Progenitor cell of endocrine pancreas (in vitro differentiated cells): Measurements from ENCODE around the gene PTGFRN. TPM values are rescaled to one million over a fixed set of nuclear protein-coding genes. Genes with fewer than 3 reads are reported as not detected.

Experiments used
- DNase-seq: peaks from one replicate; pipeline ENCODE4 v3.0.0; 2021; ENCODE audit warnings: low spot score; ENCODE audit not compliant: unreplicated experiment
- H3K27ac Mint-ChIP-seq: 2 replicates; pipeline ENCODE4 v1.8.0; 2021; ENCODE audit warnings: mild to moderate bottlenecking, moderate library complexity, mixed read lengths
- H3K27me3 Mint-ChIP-seq: 2 replicates; pipeline ENCODE4 v1.8.0; 2021; ENCODE audit warnings: mixed read lengths
- H3K36me3 Mint-ChIP-seq: 2 replicates; pipeline ENCODE4 v1.8.0; 2022; ENCODE audit warnings: mixed read lengths; ENCODE audit not compliant: insufficient read depth
- H3K4me1 Mint-ChIP-seq: 2 replicates; pipeline ENCODE4 v1.8.0; 2021; ENCODE audit warnings: low read depth, mixed read lengths
- H3K4me3 Mint-ChIP-seq: 2 replicates; pipeline ENCODE4 v1.8.0; 2021; ENCODE audit warnings: low read depth, mild to moderate bottlenecking, moderate library complexity, mixed read lengths
- H3K9me3 Mint-ChIP-seq: 2 replicates; pipeline ENCODE4 v1.8.0; 2021; ENCODE audit warnings: low read depth, mixed read lengths
- total RNA-seq: library from RNA; stranded (reverse); gene quantifications from 2 replicates; pipeline ENCODE4 v1.2.1, GENCODE V29; 2021
- TF ChIP-seq, protein P1 (sequence below): fragments of 200-600 bp; sonication (generic); IDR thresholded peaks from one replicate; pipeline ENCODE4 v1.5.0; 2021; ENCODE audit warnings: antibody characterized with exemption, mild to moderate bottlenecking; ENCODE audit not compliant: unreplicated experiment

The PTGFRN gene
- total RNA-seq, 1 donor from 2014 or later, result 42.9 TPM

DNA sequence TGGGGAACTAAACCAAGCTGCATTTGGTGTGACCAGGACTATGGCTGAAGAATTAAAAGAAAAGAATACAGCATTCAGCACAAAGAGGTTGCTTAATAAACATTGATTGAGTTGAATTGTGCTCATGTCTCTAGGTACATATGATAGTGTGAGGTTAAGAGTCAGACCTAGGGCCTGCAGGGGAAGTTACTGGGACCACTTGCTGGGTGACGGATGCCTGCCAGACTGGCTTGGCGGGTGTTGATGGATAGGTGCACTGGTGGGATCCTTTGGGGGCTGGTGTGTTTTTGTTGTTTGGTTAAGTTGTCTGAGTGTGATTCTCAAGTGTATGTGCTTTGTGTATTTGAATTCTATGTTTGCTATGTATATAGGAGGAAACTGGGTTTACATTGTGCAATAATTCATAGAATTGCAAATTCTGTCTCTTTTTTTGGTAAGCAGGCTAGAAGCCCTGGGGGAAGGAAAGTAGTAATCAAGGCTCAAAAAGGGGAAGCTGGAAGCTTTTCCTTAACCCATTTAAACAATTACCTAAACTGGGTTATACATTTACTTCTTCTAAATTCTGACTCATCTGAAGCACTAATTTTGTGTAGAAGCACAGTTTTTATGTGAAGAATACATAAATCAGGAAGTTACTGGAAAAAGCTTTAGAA lies 93.6 kb downstream of the PTGFRN start:
- Mint-ChIP-seq H3K36me3 (no peaks in the 10 kb centered on the region), H3K27me3 (peaks cover 5% of the 10 kb centered on the region), H3K4me3 (no peak overlapping the region), H3K9me3 (no peaks in the 10 kb centered on the region), H3K4me1 (peaks cover 9% of the 10 kb centered on the region), H3K27ac (peak overlapping the region; percentile 19)
- TF ChIP-seq, protein P1, sequence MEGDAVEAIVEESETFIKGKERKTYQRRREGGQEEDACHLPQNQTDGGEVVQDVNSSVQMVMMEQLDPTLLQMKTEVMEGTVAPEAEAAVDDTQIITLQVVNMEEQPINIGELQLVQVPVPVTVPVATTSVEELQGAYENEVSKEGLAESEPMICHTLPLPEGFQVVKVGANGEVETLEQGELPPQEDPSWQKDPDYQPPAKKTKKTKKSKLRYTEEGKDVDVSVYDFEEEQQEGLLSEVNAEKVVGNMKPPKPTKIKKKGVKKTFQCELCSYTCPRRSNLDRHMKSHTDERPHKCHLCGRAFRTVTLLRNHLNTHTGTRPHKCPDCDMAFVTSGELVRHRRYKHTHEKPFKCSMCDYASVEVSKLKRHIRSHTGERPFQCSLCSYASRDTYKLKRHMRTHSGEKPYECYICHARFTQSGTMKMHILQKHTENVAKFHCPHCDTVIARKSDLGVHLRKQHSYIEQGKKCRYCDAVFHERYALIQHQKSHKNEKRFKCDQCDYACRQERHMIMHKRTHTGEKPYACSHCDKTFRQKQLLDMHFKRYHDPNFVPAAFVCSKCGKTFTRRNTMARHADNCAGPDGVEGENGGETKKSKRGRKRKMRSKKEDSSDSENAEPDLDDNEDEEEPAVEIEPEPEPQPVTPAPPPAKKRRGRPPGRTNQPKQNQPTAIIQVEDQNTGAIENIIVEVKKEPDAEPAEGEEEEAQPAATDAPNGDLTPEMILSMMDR, result no peak
- DNase-seq, result no peak

DNA sequence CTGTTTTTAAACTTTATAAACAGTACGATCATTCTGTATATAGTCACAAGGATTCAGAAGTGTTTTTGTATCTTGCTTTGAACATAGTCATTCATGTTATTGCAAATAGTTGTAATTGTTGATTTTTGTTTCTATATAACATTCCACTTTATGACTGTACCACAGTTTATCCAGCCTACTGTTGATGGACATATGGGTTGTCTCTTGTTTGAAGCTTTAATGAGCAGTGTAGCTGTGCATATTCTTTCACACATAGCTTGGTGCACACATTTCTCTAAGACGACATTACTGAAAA lies 98.0 kb downstream of the PTGFRN start:
- H3K27ac Mint-ChIP-seq, result no peak overlapping the region
- H3K4me1 Mint-ChIP-seq, result peaks cover 9% of the 10 kb centered on the region
- no peak for DNase-seq
- H3K4me3 Mint-ChIP-seq, result no peak overlapping the region
- H3K27me3 Mint-ChIP-seq, result peaks cover 5% of the 10 kb centered on the region
- no peaks in the 10 kb centered on the region for H3K36me3 Mint-ChIP-seq
- H3K9me3 Mint-ChIP-seq, result no peaks in the 10 kb centered on the region
- TF ChIP-seq, protein P1, result no peak

DNA sequence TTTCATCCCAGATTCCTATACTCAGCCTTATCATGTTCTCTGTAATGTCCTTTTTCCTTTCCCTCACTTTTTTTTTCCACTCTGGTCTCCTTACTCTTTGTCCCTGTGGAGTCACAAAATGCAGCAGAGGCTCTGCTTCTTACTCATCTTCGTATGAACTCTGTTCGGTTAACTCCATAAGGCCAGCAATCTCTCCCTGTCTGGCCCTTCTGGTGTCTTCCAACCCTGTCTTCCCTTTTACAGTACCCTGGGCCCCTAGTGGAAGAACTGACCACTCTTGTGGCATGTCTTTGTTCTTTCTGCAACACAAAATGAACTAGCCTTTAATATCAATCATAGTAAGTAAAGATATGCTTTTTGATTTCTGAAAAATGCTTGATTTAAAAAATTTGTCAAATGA lies 98.9 kb downstream of the PTGFRN start:
- Mint-ChIP-seq H3K4me3 (no peak overlapping the region), H3K9me3 (no peaks in the 10 kb centered on the region), H3K36me3 (no peaks in the 10 kb centered on the region), H3K4me1 (peaks cover 8% of the 10 kb centered on the region), H3K27ac (no peak overlapping the region), H3K27me3 (peaks cover 5% of the 10 kb centered on the region)
- DNase-seq, result no peak
- TF ChIP-seq, protein P1, result no peak

DNA sequence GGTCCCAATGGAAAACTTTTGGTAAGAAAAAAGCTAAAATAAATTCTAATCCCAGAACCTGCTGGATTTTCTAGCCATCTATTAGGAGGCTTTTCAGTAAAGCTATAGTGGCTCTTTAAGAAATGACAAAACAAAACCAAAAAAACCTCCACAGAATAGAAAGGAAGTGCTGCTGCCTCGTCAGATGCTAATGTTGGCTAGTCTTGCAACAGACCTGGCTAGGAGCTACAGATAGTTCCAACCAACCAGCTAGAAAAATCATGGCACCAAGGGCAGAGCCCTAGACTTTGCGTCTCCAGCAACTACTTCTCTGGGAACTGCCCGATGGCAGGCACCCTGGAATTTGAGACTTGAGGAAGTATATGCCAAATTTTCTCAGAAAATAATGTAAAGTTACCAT lies 99.4 kb downstream of the PTGFRN start:
- Mint-ChIP-seq H3K4me1 (peaks cover 9% of the 10 kb centered on the region), H3K27me3 (peaks cover 5% of the 10 kb centered on the region), H3K36me3 (no peaks in the 10 kb centered on the region), H3K9me3 (no peaks in the 10 kb centered on the region), H3K27ac (no peak overlapping the region), H3K4me3 (no peak overlapping the region)
- no peak for DNase-seq
- TF ChIP-seq, protein P1, result no peak

DNA sequence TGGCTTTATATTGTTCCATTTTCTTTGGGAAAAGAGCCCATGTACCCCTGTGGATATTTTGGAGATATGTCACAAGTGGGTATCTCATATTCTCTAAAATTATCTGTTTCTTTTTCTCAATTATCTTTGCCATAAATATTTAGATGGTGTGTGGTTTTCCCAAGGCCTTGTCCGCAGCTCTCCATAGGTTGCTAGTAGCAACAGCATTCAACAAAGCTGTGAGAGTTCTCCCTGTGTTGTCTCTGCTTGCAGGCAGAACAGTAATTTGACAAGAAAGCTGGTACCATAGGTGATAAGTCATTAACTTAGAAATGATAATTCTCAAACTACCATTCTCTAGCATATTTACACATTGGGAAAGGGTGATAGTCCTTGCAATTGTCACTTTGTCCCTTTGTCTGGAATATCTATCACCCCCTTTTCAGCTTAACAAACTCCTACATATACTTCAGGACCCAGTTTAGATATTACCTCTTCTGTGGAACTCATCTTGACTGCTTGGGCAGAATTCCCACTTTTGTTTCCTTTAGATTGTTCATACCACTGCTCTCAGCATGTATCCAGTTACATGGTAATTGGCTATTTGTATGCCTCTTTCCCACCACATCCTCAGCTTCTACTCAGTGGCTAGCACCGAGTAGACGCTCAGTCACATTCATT lies 100.7 kb downstream of the PTGFRN start:
- Mint-ChIP-seq H3K9me3 (no peaks in the 10 kb centered on the region), H3K27me3 (peaks cover 1% of the 10 kb centered on the region), H3K4me3 (no peak overlapping the region), H3K4me1 (peaks cover 14% of the 10 kb centered on the region), H3K36me3 (no peaks in the 10 kb centered on the region), H3K27ac (no peak overlapping the region)
- no peak for DNase-seq
- TF ChIP-seq, protein P1, result no peak
